Fibroblast of lung (primary cell): ENCODE results near the gene CMTM3. TPM values are rescaled to one million over a fixed set of nuclear protein-coding genes. Genes with fewer than 3 reads are reported as not detected.

ENCODE experiments used
- DNase-seq, 2 donors: peaks; one replicate each; pipeline versions ENCODE4 v3.0.0 to v3.0.0-alpha.2; 2010; ENCODE audit warnings: low read depth in 2 of 2
- H2AFZ ChIP-seq: 2 replicates; pipeline ENCODE4 v1.5.1; 2012; ENCODE audit warnings: low read length, control low read depth, inconsistent platforms
- H3K27ac ChIP-seq: 2 replicates; pipeline ENCODE4 v1.5.1; 2011; ENCODE audit warnings: low read length, control low read depth; ENCODE audit not compliant: insufficient read depth
- H3K27me3 ChIP-seq: 2 replicates; pipeline ENCODE4 v1.5.1; 2011; ENCODE audit warnings: mild to moderate bottlenecking, low read length; ENCODE audit not compliant: control insufficient read depth, insufficient read depth
- H3K36me3 ChIP-seq: 2 replicates; pipeline ENCODE4 v1.5.1; 2011; ENCODE audit warnings: low read length; ENCODE audit not compliant: control insufficient read depth, insufficient read depth
- H3K4me1 ChIP-seq: 2 replicates; pipeline ENCODE4 v1.5.1; 2011; ENCODE audit warnings: low read length; ENCODE audit not compliant: control insufficient read depth, insufficient read depth; ENCODE audit errors: extremely low read depth
- H3K4me2 ChIP-seq: 2 replicates; pipeline ENCODE4 v1.5.1; 2011; ENCODE audit warnings: low read length, control low read depth; ENCODE audit not compliant: insufficient read depth; ENCODE audit errors: extremely low read depth
- H3K4me3 ChIP-seq, 4 experiments: fragments of 200-600 bp in 1 of 4; sonication (generic) in 1 of 4; replicated peaks in 1 of 4; 2 replicates each; pipeline ENCODE4 v1.5.1; 2011 to 2016; ENCODE audit warnings: low read length in 4 of 4, low read depth in 3 of 4, mild to moderate bottlenecking in 3 of 4, control low read depth in 2 of 4, inconsistent platforms in 1 of 4, mixed read lengths in 1 of 4; ENCODE audit not compliant: insufficient read depth in 1 of 4; ENCODE audit errors: control extremely low read depth in 1 of 4
- H3K79me2 ChIP-seq: 2 replicates; pipeline ENCODE4 v1.5.1; 2012; ENCODE audit warnings: mild to moderate bottlenecking, low read length, inconsistent platforms; ENCODE audit not compliant: control insufficient read depth, insufficient read depth
- H3K9ac ChIP-seq: 2 replicates; pipeline ENCODE4 v1.5.1; 2011; ENCODE audit warnings: mild to moderate bottlenecking, low read length, control low read depth; ENCODE audit not compliant: insufficient read depth
- H3K9me3 ChIP-seq: 2 replicates; pipeline ENCODE4 v1.5.1; 2012; ENCODE audit warnings: low read depth, low read length; ENCODE audit not compliant: control insufficient read depth, insufficient read depth
- H4K20me1 ChIP-seq: 2 replicates; pipeline ENCODE4 v1.5.1; 2011; ENCODE audit warnings: low read length; ENCODE audit not compliant: control insufficient read depth, insufficient read depth; ENCODE audit errors: extremely low read depth
- CTCF ChIP-seq, 2 donors: IDR thresholded peaks in 1 of 2; conservative IDR thresholded peaks in 1 of 2; 1 replicate in 1 of 2; 2 replicates in 1 of 2; pipeline ENCODE4 v1.5.1; 2011 to 2012; ENCODE audit warnings: low read length in 2 of 2, control low read depth in 1 of 2, inconsistent platforms in 1 of 2, low read depth in 1 of 2, mild to moderate bottlenecking in 1 of 2
- EZH2 ChIP-seq: IDR thresholded peaks from 2 replicates; pipeline ENCODE4 v1.5.1; 2012; ENCODE audit warnings: low read length, control low read depth, mild to moderate bottlenecking; ENCODE audit errors: missing control alignments
- polyA plus RNA-seq, 2 donors: library from polyadenylated mRNA; depleted of rRNA in 1 of 2; stranded (reverse) in 1 of 2; unstranded in 1 of 2; fragments of >200 nt; gene quantifications; 2 replicates each; pipeline ENCODE4 v1.2.1, GENCODE V29; 2011 to 2012; ENCODE audit warnings: missing spikeins in 1 of 2
- total RNA-seq: library from RNA; depleted of rRNA; stranded (reverse); fragments of >200 nt; gene quantifications from 2 replicates; pipeline ENCODE4 v1.2.1, GENCODE V29; 2014

Gene CMTM3
- total and polyA plus RNA-seq, 2 donors (not counting 1 experiment from before 2014, with no cell fraction given), result 10.1 to 18.6 TPM

GRCh38 chr16:66596986-66597848, 7.3 kb upstream of the CMTM3 start:
- TF ChIP-seq EZH2 (no peak), CTCF (conservative IDR thresholded peaks at IDR 0.05 in 1 of 2, IDR thresholded peaks at IDR 0.05 in 1 of 2; ENCODE audit: low read depth in 1 of 2, low read length in 2 of 2) (no peak)
- H3K9ac ChIP-seq, result no peak overlapping the region
- no peak overlapping the region for H3K4me2 ChIP-seq
- no peak overlapping the region for H3K4me3 ChIP-seq
- H2AFZ ChIP-seq, result no peak overlapping the region
- no peaks in the 10 kb centered on the region for H3K9me3 ChIP-seq
- no peaks in the 10 kb centered on the region for H3K79me2 ChIP-seq
- peaks cover 9% of the 10 kb centered on the region for H3K27me3 ChIP-seq
- H3K36me3 ChIP-seq, result no peaks in the 10 kb centered on the region
- no peaks in the 10 kb centered on the region for H3K4me1 ChIP-seq
- no peaks in the 10 kb centered on the region for H4K20me1 ChIP-seq
- H3K27ac ChIP-seq, result no peak overlapping the region
- DNase-seq, result no peak

GRCh38 chr16:66598111-66598510, 6.4 kb upstream of the CMTM3 start:
- Histone ChIP-seq H3K27me3 (peaks cover 9% of the 10 kb centered on the region), H3K27ac (no peak overlapping the region), H3K9me3 (no peaks in the 10 kb centered on the region), H3K9ac (no peak overlapping the region), H3K79me2 (no peaks in the 10 kb centered on the region), H2AFZ (no peak overlapping the region), H3K4me3 (no peak overlapping the region), H3K4me1 (no peaks in the 10 kb centered on the region), H4K20me1 (no peaks in the 10 kb centered on the region), H3K36me3 (no peaks in the 10 kb centered on the region), H3K4me2 (no peak overlapping the region)
- DNase-seq, result no peak
- TF ChIP-seq CTCF (conservative IDR thresholded peaks at IDR 0.05 in 1 of 2, IDR thresholded peaks at IDR 0.05 in 1 of 2; ENCODE audit: low read depth in 1 of 2, low read length in 2 of 2) (no peak), EZH2 (no peak)

GRCh38 chr16:66599726-66600125, 4.8 kb upstream of the CMTM3 start:
- Histone ChIP-seq H3K4me1 (peaks cover 5% of the 10 kb centered on the region), H3K9ac (no peak overlapping the region), H4K20me1 (no peaks in the 10 kb centered on the region), H2AFZ (no peak overlapping the region), H3K4me2 (no peak overlapping the region), H3K4me3 (no peak overlapping the region), H3K9me3 (no peaks in the 10 kb centered on the region), H3K36me3 (no peaks in the 10 kb centered on the region), H3K27me3 (peaks cover 9% of the 10 kb centered on the region), H3K27ac (no peak overlapping the region), H3K79me2 (no peaks in the 10 kb centered on the region)
- TF ChIP-seq CTCF (conservative IDR thresholded peaks at IDR 0.05 in 1 of 2, IDR thresholded peaks at IDR 0.05 in 1 of 2; ENCODE audit: low read depth in 1 of 2, low read length in 2 of 2), result no peak
- no peak for TF ChIP-seq EZH2
- DNase-seq, result no peak
